Left colon (tissue), 2 donors: Measurements from ENCODE around the gene UNC80. TPM values are rescaled to one million over a fixed set of nuclear protein-coding genes. Genes with fewer than 3 reads are reported as not detected.

ENCODE experiments used
- ATAC-seq: fragments of 200-7000 bp; cut with Tn5 transposase; one replicate; pipeline ENCODE4 v1.9.1; 2020; ENCODE audit warnings: mild to moderate bottlenecking, moderate library complexity
- DNase-seq, 2 donors: peaks; one replicate each; pipeline ENCODE4 v3.0.0-alpha.2; 2020
- intact Hi-C, 2 donors: fragments of 100-400 bp; cut with DNase I in 1 of 2; cut with micrococcal nuclease in 1 of 2; formaldehyde crosslinking; loops; one replicate each; pipeline versions ENCODE4 v1.11.2 to v1.14.0; 2022; cut with DNase I, micrococcal nuclease
- total RNA-seq, 2 donors: library from RNA; stranded (reverse); fragmentation: NEBNext Ultra II Directional; extraction: Animal tissue kit (Norgen Biotek cat#: 25700); gene quantifications; one replicate each; pipeline ENCODE4 v1.2.1, GENCODE V29; 2021
- donor health status: DM: no; HTN: no; CAD: no.
- donor health status: DM: yes; HTN: yes; CAD: no.

Gene UNC80
- total RNA-seq, 2 donors from 2014 or later: 0.09 to 0.20 TPM

- intact Hi-C loops: no loop called here
- DNase-seq (no peak), ATAC-seq (no peak)
Observed at GRCh38 chr2:209900638-209901037, 129.0 kb downstream of the UNC80 start.

GRCh38 chr2:209901172-209901571, 129.5 kb downstream of the UNC80 start:
- intact Hi-C loops: no loop called here
- DNase-seq (no peak), ATAC-seq (no peak)

GRCh38 chr2:209905691-209906090, 134.1 kb downstream of the UNC80 start:
- intact Hi-C loops: no loop called here
- ATAC-seq: no peak
- no peak for DNase-seq

GRCh38 chr2:209907746-209908145, 136.1 kb downstream of the UNC80 start:
- intact Hi-C loops: no loop called here
- ATAC-seq (no peak), DNase-seq (no peak)

- no peak for DNase-seq
- intact Hi-C loops: no loop called here
- ATAC-seq: no peak
Observed at GRCh38 chr2:209908511-209908910, 136.9 kb downstream of the UNC80 start.

- ATAC-seq: no peak
Observed at GRCh38 chr2:209911486-209911885, 139.9 kb downstream of the UNC80 start.

GRCh38 chr2:209913786-209914345, 142.2 kb downstream of the UNC80 start:
- intact Hi-C loops: no loop called here
- DNase-seq (no peak), ATAC-seq (no peak)

More at GRCh38 chr2:209911486-209911885, 139.9 kb downstream of the UNC80 start:
- intact Hi-C loops: no loop called here
- no peak for DNase-seq

GRCh38 chr2:209917154-209917771, 145.6 kb downstream of the UNC80 start:
- ATAC-seq (no peak), DNase-seq (no peak)
- intact Hi-C loops: no loop called here

- DNase-seq: no peak
- intact Hi-C loops: no loop called here
- no peak for ATAC-seq
Observed at GRCh38 chr2:209918251-209918650, 146.6 kb downstream of the UNC80 start.

- intact Hi-C loops: no loop called here
Observed at GRCh38 chr2:209922116-209922515, 150.5 kb downstream of the UNC80 start.

GRCh38 chr2:209929369-209929768, 157.7 kb downstream of the UNC80 start:
- ATAC-seq: no peak
- intact Hi-C loops: no loop called here

More at GRCh38 chr2:209922116-209922515, 150.5 kb downstream of the UNC80 start:
- DNase-seq (no peak), ATAC-seq (no peak)

GRCh38 chr2:209933499-209934483, 162.2 kb downstream of the UNC80 start:
- DNase-seq (no peak), ATAC-seq (no peak)
- intact Hi-C loops: no loop called here

More at GRCh38 chr2:209929369-209929768, 157.7 kb downstream of the UNC80 start:
- no peak for DNase-seq

GRCh38 chr2:209936106-209936666, 164.6 kb downstream of the UNC80 start:
- DNase-seq (no peak), ATAC-seq (peak; percentile 26)
- intact Hi-C loops: no loop called here

- no peak for ATAC-seq
- no peak for DNase-seq
- intact Hi-C loops: no loop called here
Observed at GRCh38 chr2:209937893-209938292, 166.3 kb downstream of the UNC80 start.

GRCh38 chr2:209938906-209939305, 167.3 kb downstream of the UNC80 start:
- intact Hi-C loops: no loop called here
- ATAC-seq (no peak), DNase-seq (no peak)

GRCh38 chr2:209940936-209941335, 169.3 kb downstream of the UNC80 start:
- DNase-seq (no peak), ATAC-seq (no peak)
- intact Hi-C loops: no loop called here

GRCh38 chr2:209942426-209942825, 170.8 kb downstream of the UNC80 start:
- intact Hi-C loops: no loop called here
- DNase-seq (no peak), ATAC-seq (no peak)

GRCh38 chr2:209942936-209943605, 171.4 kb downstream of the UNC80 start:
- intact Hi-C loops: no loop called here
- ATAC-seq (no peak), DNase-seq (no peak)

- DNase-seq (no peak), ATAC-seq (no peak)
- intact Hi-C loops: no loop called here
Observed at GRCh38 chr2:209943776-209944175, 172.1 kb downstream of the UNC80 start.
